PFSK-1 (cell line): ENCODE results near the gene SLC9A9.

Experiments used
- POLR2AphosphoS5 ChIP-seq: IDR thresholded peaks from 2 replicates; pipeline ENCODE4 v1.6.1; 2012; ENCODE audit warnings: low read depth, mild to moderate bottlenecking, control low read depth, low read length, moderate library complexity
- SIN3A ChIP-seq: IDR thresholded peaks from 2 replicates; pipeline ENCODE4 v1.6.1; 2012; ENCODE audit warnings: mild to moderate bottlenecking, low read length, moderate library complexity, borderline replicate concordance; ENCODE audit not compliant: insufficient read depth
- TAF1 ChIP-seq: IDR thresholded peaks from 2 replicates; pipeline ENCODE4 v1.6.1; 2012; ENCODE audit warnings: low read length, control low read depth, borderline replicate concordance; ENCODE audit not compliant: insufficient read depth
- TF ChIP-seq, protein P1 (sequence below), 2 experiments: IDR thresholded peaks; 2 replicates each; pipeline versions ENCODE4 v1.6.1 to v1.8.0; 2011 to 2012; ENCODE audit warnings: low read depth in 2 of 2, low read length in 2 of 2, control low read depth in 1 of 2, inconsistent platforms in 1 of 2, mild to moderate bottlenecking in 1 of 2, moderate library complexity in 1 of 2; ENCODE audit not compliant: insufficient read depth in 1 of 2

DNA sequence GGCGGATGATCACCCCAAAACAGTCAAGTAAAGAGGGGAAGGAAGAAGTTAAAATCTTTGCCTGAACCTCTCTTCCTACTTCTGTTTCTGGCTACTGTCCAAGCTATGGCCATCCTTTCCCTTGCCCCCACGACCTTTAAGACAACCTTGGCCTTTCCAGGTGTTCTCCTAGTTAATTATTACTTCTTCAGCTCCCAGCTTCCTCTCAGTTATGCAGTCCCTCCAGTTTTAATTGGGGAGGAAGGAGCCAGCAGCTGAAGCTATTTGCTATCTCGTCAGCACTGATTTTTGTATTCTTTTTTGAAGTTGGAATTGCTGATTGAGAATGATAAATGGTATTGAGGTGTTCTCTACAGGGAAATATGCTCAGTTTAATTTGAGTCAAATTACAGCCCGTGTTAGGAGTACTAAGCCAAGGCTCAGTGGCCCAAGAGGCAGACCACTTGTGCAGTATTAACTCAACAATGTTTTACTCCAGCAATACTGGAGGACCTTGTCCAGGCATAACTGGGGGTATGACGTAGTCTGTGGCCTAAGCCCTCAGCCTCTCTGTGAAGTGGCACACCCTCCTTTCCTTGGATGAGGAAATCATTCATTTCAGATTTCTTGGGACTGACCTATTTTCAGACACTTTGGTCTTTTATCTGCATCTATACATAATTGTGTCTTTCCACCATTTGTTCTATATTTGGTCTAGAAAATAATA lies 336.9 kb downstream of the SLC9A9 start:
- TF ChIP-seq TAF1: no peak
- no peak for TF ChIP-seq POLR2AphosphoS5
- TF ChIP-seq, protein P1, sequence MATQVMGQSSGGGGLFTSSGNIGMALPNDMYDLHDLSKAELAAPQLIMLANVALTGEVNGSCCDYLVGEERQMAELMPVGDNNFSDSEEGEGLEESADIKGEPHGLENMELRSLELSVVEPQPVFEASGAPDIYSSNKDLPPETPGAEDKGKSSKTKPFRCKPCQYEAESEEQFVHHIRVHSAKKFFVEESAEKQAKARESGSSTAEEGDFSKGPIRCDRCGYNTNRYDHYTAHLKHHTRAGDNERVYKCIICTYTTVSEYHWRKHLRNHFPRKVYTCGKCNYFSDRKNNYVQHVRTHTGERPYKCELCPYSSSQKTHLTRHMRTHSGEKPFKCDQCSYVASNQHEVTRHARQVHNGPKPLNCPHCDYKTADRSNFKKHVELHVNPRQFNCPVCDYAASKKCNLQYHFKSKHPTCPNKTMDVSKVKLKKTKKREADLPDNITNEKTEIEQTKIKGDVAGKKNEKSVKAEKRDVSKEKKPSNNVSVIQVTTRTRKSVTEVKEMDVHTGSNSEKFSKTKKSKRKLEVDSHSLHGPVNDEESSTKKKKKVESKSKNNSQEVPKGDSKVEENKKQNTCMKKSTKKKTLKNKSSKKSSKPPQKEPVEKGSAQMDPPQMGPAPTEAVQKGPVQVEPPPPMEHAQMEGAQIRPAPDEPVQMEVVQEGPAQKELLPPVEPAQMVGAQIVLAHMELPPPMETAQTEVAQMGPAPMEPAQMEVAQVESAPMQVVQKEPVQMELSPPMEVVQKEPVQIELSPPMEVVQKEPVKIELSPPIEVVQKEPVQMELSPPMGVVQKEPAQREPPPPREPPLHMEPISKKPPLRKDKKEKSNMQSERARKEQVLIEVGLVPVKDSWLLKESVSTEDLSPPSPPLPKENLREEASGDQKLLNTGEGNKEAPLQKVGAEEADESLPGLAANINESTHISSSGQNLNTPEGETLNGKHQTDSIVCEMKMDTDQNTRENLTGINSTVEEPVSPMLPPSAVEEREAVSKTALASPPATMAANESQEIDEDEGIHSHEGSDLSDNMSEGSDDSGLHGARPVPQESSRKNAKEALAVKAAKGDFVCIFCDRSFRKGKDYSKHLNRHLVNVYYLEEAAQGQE (IDR thresholded peaks at IDR 0.05; ENCODE audit: insufficient read depth in 1 of 2, low read depth in 2 of 2, low read length in 2 of 2): no peak
- no peak for TF ChIP-seq SIN3A
